GM18873 (cell line): ENCODE measurements around the gene NRBP1.

Source experiments
- ATAC-seq: cut with Tn5 transposase; IDR thresholded peaks from one replicate; pipeline ENCODE4 v1.9.1; 2021; ENCODE audit warnings: mild to moderate bottlenecking, moderate library complexity, moderate number of reproducible peaks; ENCODE audit not compliant: unreplicated experiment, low FRiP score

Gene NRBP1

GRCh38 chr2:27428213-27428977 lies at the start of gene NRBP1:
Gene NRBP1, plus strand, starts transcription at chr2:27428631. Its CDS starts 4,643 bp downstream, at chr2:27433274.
- peak; percentile 66 for ATAC-seq

- no peak for ATAC-seq
These were observed 49.6 kb upstream of the NRBP1 start for GRCh38 chr2:27378809-27379290.

- no peak for ATAC-seq
These were observed 49.0 kb upstream of the NRBP1 start for GRCh38 chr2:27379383-27379835.

GRCh38 chr2:27379836-27380625 lies 48.4 kb upstream of the NRBP1 start:
- peak; percentile 10 for ATAC-seq

GRCh38 chr2:27380626-27381545 lies 47.5 kb upstream of the NRBP1 start, which contains the start of gene ZNF513:
Gene ZNF513, minus strand, starts transcription at chr2:27380734. Its CDS starts 208 bp downstream, at chr2:27380526.
- ATAC-seq = peak; percentile 60

- ATAC-seq = no peak
These were observed 46.8 kb upstream of the NRBP1 start for GRCh38 chr2:27381577-27382181.

- no peak for ATAC-seq
These were observed 37.4 kb upstream of the NRBP1 start for GRCh38 chr2:27390822-27391679.

GRCh38 chr2:27393225-27393624 lies 35.2 kb upstream of the NRBP1 start:
- ATAC-seq = no peak

- ATAC-seq = no peak
These were observed 29.5 kb upstream of the NRBP1 start for GRCh38 chr2:27398962-27399361.

GRCh38 chr2:27400348-27401135 lies 27.9 kb upstream of the NRBP1 start:
- ATAC-seq = no peak

GRCh38 chr2:27407798-27408491 lies 20.5 kb upstream of the NRBP1 start:
- ATAC-seq = no peak

- ATAC-seq = peak; percentile 22
These were observed 19.7 kb upstream of the NRBP1 start for GRCh38 chr2:27408601-27409320.

- peak; percentile 80 for ATAC-seq
These were observed 18.9 kb upstream of the NRBP1 start, which contains the start of gene PPM1G for GRCh38 chr2:27409321-27410073. Gene PPM1G, minus strand, starts transcription at chr2:27409591. Its CDS starts 169 bp downstream, at chr2:27409422.

GRCh38 chr2:27412419-27413152 lies 15.8 kb upstream of the NRBP1 start:
- no peak for ATAC-seq

- no peak for ATAC-seq
These were observed 12.3 kb upstream of the NRBP1 start for GRCh38 chr2:27416151-27416550.
